GM19455 (cell line): ENCODE results near the gene TPTE2.
"Not testable (repeated sequence)": the region's sequence is repeated elsewhere in the genome, so short reads cannot be mapped to it uniquely, and the experiment has no call there.

Experiments
- ATAC-seq: cut with Tn5 transposase; IDR thresholded peaks from one replicate; pipeline ENCODE4 v1.9.1; 2021; ENCODE audit not compliant: unreplicated experiment

The TPTE2 gene

GRCh38 chr13:19561127-19561582 lies at the start of gene TPTE2:
Gene TPTE2, minus strand, starts transcription at chr13:19561532. Its CDS starts 58,298 bp downstream, at chr13:19503234.
- ATAC-seq = not testable (repeated sequence)

- ATAC-seq = no peak
Observed at GRCh38 chr13:19607523-19608078, 46.3 kb upstream of the TPTE2 start.

- no peak for ATAC-seq
Observed at GRCh38 chr13:19606737-19607136, 45.4 kb upstream of the TPTE2 start.

- ATAC-seq = no peak
Observed at GRCh38 chr13:19606152-19606551, 44.8 kb upstream of the TPTE2 start.

GRCh38 chr13:19605161-19605955 lies 44.0 kb upstream of the TPTE2 start:
- no peak for ATAC-seq

- no peak for ATAC-seq
Observed at GRCh38 chr13:19604306-19604705, 43.0 kb upstream of the TPTE2 start.

GRCh38 chr13:19601749-19602725 lies 40.7 kb upstream of the TPTE2 start:
- peak; percentile 83 for ATAC-seq

- ATAC-seq = no peak
Observed at GRCh38 chr13:19597523-19597922, 36.2 kb upstream of the TPTE2 start.

GRCh38 chr13:19596960-19597361 lies 35.6 kb upstream of the TPTE2 start:
- ATAC-seq = no peak

GRCh38 chr13:19596086-19596485 lies 34.8 kb upstream of the TPTE2 start:
- ATAC-seq = no peak

- ATAC-seq = no peak
Observed at GRCh38 chr13:19592657-19593180, 31.4 kb upstream of the TPTE2 start.

- ATAC-seq = no peak
Observed at GRCh38 chr13:19591864-19592263, 30.5 kb upstream of the TPTE2 start.

- ATAC-seq = no peak
Observed at GRCh38 chr13:19590423-19590822, 29.1 kb upstream of the TPTE2 start.

- no peak for ATAC-seq
Observed at GRCh38 chr13:19589312-19589711, 28.0 kb upstream of the TPTE2 start.

GRCh38 chr13:19587635-19588300 lies 26.4 kb upstream of the TPTE2 start:
- peak; percentile 80 for ATAC-seq

- ATAC-seq = peak; percentile 64
Observed at GRCh38 chr13:19586904-19587634, 25.7 kb upstream of the TPTE2 start.

GRCh38 chr13:19581675-19582074 lies 20.3 kb upstream of the TPTE2 start:
- no peak for ATAC-seq

- no peak for ATAC-seq
Observed at GRCh38 chr13:19575230-19575629, 13.9 kb upstream of the TPTE2 start.

GRCh38 chr13:19573120-19573716 lies 11.9 kb upstream of the TPTE2 start:
- no peak for ATAC-seq
